Measurements from ENCODE around the gene COL13A1. TPM values are rescaled to one million over a fixed set of nuclear protein-coding genes. Genes with fewer than 3 reads are reported as not detected.

Gene COL13A1
- total RNA-seq, result not detected
- polyA plus RNA-seq, result not detected
- total RNA-seq, result 0 to 0.09 (median 0) reads per million in 6 experiments

DNA sequence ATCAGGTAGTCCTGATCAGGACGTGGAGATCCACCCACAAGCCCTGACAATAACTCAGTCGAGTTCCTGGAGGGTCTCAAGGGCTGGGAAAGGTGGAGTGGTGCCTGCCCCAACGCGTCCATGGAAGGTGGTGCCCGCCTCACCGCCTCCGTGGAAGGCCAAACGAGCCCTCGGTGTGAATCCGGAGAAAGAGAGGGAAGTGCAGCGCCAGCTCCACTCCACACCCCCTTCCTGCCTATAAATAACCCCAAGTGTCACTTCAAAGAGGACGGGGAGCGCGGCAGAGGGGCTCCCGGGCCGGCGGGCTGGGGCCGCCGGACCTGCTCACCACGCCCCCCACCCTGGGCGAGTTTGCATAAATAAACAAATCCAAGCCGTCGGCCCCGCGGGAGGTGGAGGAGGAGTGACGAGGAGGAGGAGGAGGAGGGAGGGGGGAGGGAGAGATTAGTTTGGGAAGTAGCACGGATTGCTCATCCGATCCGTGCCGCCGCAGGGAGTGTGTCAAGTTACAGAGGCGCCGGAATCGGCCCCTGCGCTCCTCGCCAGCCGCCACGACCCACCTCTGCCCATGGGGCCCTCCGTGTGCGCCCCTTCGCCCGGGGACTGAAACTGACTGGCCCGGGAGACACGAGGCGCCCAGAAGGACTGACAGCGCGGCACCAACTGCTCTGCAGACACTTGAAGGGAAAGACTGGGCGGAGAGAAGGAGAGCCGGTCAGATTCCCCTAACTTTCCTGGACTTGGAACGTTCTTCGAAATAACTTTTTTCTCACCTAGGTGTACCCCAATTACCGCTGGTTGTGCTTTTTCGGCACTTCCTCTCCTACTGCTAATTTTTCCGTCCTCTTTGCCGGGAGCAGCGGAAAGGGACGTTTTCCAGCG is at the start of gene COL13A1:
Gene COL13A1, plus strand, starts transcription at position 473 of the 882 bp plus-strand sequence. CDS start 518 bp downstream, outside the sequence.
- Mint-ChIP-seq H3K4me1 (peaks cover 4 to 17% (median 11%) of the 10 kb centered on the region in 4 donors), H3K4me3 (peak within 1 kb of the TSS; percentile 37 to 84 (median 64)), H3K27ac (peak within 1 kb of the TSS in 2 of 10 donors; percentile 27 to 55), H3K36me3 (peaks cover 0 to 4% (median 0%) of the 10 kb centered on the region in 3 donors), H3K9me3 (no peaks in the 10 kb centered on the region), H3K27me3 (peaks cover 20 to 70% (median 52%) of the 10 kb centered on the region in 5 donors)
- DNase-seq (peak in 1 of 10 donors; percentile 36), ATAC-seq (no peak)
- POLR2A ChIA-PET, result no interaction called here

DNA sequence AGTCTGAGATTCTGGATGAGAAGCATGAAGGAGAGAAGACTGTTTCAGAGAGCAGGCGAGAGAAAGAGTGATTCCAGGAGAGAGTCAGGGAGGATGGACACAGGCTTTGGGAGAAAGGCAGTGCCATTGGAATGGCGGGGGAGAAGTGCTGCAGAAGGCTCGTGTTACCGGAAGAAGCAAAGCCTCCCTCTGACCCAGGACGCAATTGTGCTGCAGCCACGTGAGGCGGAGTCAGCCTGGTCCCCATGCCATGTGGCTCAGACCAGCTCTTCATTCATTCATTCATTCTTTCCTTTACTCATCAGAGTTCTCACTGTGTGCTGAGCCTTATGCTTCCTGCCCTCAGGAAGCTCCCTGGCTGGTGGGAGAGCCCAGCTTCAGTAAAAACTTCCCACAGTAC is 49.2 kb upstream of the COL13A1 start:
- DNase-seq (peak in 1 of 10 donors; percentile 42), ATAC-seq (no peak)
- H3K4me1 Mint-ChIP-seq, result no peaks in the 10 kb centered on the region
- POLR2A ChIA-PET, result no interaction called here
- no peak overlapping the region for H3K4me3 Mint-ChIP-seq
- H3K27me3 Mint-ChIP-seq, result peaks cover 0 to 17% (median 6%) of the 10 kb centered on the region in 5 donors
- H3K27ac Mint-ChIP-seq, result no peak overlapping the region
- no peaks in the 10 kb centered on the region for H3K36me3 Mint-ChIP-seq
- H3K9me3 Mint-ChIP-seq, result peaks cover 0 to 4% (median 0%) of the 10 kb centered on the region in 9 donors

DNA sequence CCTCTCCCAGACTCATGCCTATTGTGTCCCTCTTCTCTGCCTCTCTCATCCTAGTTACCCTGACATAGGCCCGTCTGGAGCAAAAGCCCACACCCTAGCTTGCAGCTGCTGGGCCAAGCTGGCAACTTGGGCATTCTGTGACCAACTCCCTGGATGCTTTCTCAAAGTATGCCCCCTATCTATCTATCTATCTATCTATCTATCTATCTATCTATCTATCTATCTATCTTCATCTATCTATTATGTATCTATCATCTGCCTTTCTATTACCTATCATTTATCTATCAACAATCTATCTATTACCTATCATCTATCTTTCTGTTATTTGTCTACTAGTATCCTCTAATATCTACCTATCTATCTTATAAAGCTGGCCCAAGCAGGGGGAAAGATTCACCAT is 45.4 kb upstream of the COL13A1 start:
- Mint-ChIP-seq H3K36me3 (no peaks in the 10 kb centered on the region), H3K27ac (no peak overlapping the region), H3K4me1 (peaks cover 0 to 3% (median 0%) of the 10 kb centered on the region in 4 donors), H3K9me3 (peaks cover 0 to 4% (median 0%) of the 10 kb centered on the region in 9 donors), H3K4me3 (no peak overlapping the region), H3K27me3 (peaks cover 0 to 10% (median 3%) of the 10 kb centered on the region in 5 donors)
- POLR2A ChIA-PET, result no interaction called here
- DNase-seq, result peak in 1 of 10 donors; percentile 18
- no peak for ATAC-seq

DNA sequence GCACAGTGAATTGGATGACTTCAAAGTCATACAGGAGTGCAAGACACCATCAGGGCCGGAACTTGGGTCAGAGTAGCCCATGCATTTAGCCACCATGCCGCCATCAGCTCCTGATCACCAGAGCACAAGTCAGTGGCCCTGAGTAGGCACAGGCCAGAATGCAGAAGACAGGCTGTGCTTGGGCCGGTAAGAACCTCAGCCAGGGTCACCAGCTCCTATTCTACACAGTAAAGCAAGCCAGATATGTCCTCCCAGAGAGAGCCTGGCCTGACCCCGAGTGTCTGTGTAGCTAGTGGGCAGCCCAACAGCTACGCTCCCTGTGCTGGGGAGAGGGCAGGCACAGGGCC is 44.5 kb upstream of the COL13A1 start:
- ATAC-seq (no peak), DNase-seq (peak in 1 of 10 donors; percentile 48)
- Mint-ChIP-seq H3K36me3 (no peaks in the 10 kb centered on the region), H3K9me3 (peaks cover 0 to 4% (median 0%) of the 10 kb centered on the region in 9 donors), H3K4me1 (peaks cover 0 to 3% (median 0%) of the 10 kb centered on the region in 4 donors), H3K27ac (no peak overlapping the region), H3K27me3 (peaks cover 0 to 16% (median 6%) of the 10 kb centered on the region in 5 donors), H3K4me3 (no peak overlapping the region)
- POLR2A ChIA-PET, result no interaction called here

DNA sequence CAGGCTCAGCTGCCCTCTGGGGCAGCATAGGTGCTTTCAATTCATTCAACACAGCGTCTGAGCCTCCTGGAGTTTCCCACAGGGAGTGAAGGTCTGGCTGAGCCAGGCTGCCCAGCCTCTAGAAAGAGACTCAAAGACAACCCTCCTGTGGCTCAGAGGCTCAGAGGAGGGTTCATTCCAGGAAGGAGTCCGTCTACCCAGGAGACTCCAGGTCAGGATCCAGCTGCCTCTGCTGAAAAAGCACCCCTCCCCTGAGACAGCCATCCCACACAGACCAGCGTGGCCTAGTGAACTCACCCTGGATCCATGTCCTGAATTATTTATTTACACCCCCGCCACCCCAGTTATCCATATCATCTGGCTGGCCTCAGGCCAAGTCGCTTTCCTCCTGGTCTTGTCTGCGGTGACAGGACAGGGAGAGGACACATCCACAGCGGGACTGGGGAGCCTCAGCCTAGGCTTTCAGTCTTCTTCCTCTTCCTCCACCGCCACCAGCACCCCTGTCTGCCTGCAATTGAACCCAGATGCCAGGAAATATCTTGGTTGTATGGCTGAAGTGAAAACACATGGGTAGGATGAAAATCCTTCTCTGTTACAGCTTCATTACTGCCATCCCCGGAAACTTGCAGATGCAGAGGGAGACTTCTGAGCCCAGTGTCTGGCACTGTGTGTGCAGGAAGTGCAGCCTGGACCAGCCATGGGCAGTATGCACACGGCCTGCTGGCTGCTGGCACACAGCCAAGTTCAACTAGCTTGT is 44.0 kb upstream of the COL13A1 start:
- H3K4me1 Mint-ChIP-seq, result peaks cover 0 to 3% (median 0%) of the 10 kb centered on the region in 4 donors
- no peak overlapping the region for H3K4me3 Mint-ChIP-seq
- DNase-seq (peak in 1 of 10 donors; percentile 44), ATAC-seq (no peak)
- peaks cover 0 to 21% (median 6%) of the 10 kb centered on the region in 5 donors for H3K27me3 Mint-ChIP-seq
- peak overlapping the region in 2 of 10 donors; percentile 18 to 44 for H3K27ac Mint-ChIP-seq
- peaks cover 0 to 4% (median 0%) of the 10 kb centered on the region in 9 donors for H3K9me3 Mint-ChIP-seq
- POLR2A ChIA-PET, result no interaction called here
- H3K36me3 Mint-ChIP-seq, result no peaks in the 10 kb centered on the region

DNA sequence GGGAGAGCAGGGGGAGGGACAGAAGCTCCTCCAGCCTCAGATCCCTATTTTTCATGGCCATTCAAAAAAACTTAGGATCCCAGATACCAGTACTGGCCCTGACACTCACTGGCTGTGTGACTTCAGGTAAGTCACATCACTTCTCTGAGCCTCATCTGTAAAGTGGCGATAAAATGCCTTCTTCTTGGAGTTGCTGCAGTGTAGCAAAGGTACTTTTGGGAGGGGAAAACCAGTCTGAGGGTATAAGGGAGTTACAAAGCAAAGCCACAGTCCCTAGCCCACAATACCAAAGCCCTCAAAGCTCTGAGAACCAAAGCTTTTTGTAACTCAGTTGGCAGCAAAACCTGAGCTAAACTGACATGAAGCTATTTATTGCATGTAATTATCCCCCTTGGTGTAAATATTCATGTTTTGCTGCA is 43.4 kb upstream of the COL13A1 start:
- H3K27ac Mint-ChIP-seq, result peak overlapping the region in 1 of 10 donors; percentile 44
- peaks cover 0 to 4% (median 0%) of the 10 kb centered on the region in 9 donors for H3K9me3 Mint-ChIP-seq
- ATAC-seq (no peak), DNase-seq (no peak)
- no peaks in the 10 kb centered on the region for H3K36me3 Mint-ChIP-seq
- H3K4me3 Mint-ChIP-seq, result no peak overlapping the region
- peaks cover 0 to 3% (median 0%) of the 10 kb centered on the region in 4 donors for H3K4me1 Mint-ChIP-seq
- POLR2A ChIA-PET, result no interaction called here
- H3K27me3 Mint-ChIP-seq, result peaks cover 0 to 22% (median 6%) of the 10 kb centered on the region in 5 donors

DNA sequence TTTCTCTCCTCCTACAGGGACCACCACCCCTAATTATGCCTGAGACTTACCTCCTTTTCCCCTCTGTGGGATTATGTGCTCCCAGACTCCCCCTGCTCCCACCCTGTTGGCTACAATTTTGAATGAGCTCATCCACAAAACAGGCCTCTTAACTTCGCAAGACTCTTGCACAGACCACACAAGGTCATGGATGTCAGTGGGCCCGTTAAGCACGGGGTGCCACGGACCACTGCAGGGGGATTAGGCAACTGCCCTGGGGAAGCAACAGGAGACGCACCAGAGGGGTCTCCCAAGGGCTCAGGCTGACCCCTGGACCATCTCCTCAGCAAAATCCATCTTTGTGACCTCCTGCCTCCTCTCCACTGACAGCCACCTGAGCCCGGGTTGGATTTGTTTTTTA is 42.1 kb upstream of the COL13A1 start:
- H3K9me3 Mint-ChIP-seq, result peaks cover 0 to 2% (median 0%) of the 10 kb centered on the region in 9 donors
- DNase-seq (peak in 1 of 10 donors; percentile 27), ATAC-seq (no peak)
- POLR2A ChIA-PET, result no interaction called here
- no peaks in the 10 kb centered on the region for H3K36me3 Mint-ChIP-seq
- H3K27ac Mint-ChIP-seq, result peak overlapping the region in 1 of 10 donors; percentile 33
- H3K4me3 Mint-ChIP-seq, result no peak overlapping the region
- H3K27me3 Mint-ChIP-seq, result peaks cover 0 to 22% (median 8%) of the 10 kb centered on the region in 5 donors
- H3K4me1 Mint-ChIP-seq, result peaks cover 0 to 3% (median 0%) of the 10 kb centered on the region in 4 donors

DNA sequence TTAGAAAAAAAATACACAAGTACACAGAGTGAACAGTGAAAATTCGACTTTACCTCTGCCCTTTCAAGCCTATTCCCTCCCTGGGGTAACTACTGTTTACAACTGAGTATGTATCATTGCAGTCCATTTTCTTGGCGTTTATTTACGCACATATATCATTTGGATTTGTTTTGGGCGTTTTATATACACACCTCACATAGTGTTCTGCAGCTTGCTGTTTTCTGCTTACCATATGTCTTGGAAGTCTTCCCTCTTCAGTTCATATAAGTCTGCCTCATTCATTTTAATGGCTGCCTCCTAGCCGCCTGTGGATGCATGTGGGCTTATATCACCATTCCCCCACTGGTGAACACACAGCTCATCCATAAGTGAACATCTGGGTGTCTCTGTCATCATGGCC is 41.6 kb upstream of the COL13A1 start:
- Mint-ChIP-seq H3K27ac (no peak overlapping the region), H3K4me3 (no peak overlapping the region), H3K4me1 (peaks cover 0 to 3% (median 0%) of the 10 kb centered on the region in 4 donors), H3K9me3 (no peaks in the 10 kb centered on the region), H3K36me3 (no peaks in the 10 kb centered on the region), H3K27me3 (peaks cover 0 to 22% (median 8%) of the 10 kb centered on the region in 5 donors)
- POLR2A ChIA-PET, result no interaction called here
- no peak for ATAC-seq
- no peak for DNase-seq

DNA sequence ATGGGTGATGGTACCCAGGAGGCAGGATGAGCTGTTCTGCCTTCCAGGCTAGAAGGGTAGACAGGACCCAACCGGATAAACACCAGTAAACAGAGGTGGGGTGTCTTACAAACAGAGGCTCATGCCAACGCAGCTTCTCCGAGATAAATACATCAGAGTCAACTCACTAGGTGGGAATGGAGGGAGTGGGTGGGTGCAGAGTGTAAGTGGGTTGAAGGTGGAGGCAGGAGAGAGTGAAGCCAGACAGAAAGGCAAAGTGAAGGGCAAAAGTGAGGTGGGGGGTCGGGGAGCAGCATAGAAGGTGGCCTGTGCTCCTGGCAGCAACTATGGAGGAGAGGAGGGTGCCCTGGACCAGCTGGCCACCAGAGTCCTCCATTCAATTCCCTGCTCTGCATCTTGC is 40.4 kb upstream of the COL13A1 start:
- Mint-ChIP-seq H3K4me1 (peaks cover 0 to 3% (median 0%) of the 10 kb centered on the region in 4 donors), H3K36me3 (no peaks in the 10 kb centered on the region), H3K27me3 (peaks cover 0 to 22% (median 8%) of the 10 kb centered on the region in 5 donors), H3K27ac (no peak overlapping the region), H3K9me3 (no peaks in the 10 kb centered on the region), H3K4me3 (no peak overlapping the region)
- DNase-seq, result no peak
- POLR2A ChIA-PET, result no interaction called here
- ATAC-seq, result no peak

DNA sequence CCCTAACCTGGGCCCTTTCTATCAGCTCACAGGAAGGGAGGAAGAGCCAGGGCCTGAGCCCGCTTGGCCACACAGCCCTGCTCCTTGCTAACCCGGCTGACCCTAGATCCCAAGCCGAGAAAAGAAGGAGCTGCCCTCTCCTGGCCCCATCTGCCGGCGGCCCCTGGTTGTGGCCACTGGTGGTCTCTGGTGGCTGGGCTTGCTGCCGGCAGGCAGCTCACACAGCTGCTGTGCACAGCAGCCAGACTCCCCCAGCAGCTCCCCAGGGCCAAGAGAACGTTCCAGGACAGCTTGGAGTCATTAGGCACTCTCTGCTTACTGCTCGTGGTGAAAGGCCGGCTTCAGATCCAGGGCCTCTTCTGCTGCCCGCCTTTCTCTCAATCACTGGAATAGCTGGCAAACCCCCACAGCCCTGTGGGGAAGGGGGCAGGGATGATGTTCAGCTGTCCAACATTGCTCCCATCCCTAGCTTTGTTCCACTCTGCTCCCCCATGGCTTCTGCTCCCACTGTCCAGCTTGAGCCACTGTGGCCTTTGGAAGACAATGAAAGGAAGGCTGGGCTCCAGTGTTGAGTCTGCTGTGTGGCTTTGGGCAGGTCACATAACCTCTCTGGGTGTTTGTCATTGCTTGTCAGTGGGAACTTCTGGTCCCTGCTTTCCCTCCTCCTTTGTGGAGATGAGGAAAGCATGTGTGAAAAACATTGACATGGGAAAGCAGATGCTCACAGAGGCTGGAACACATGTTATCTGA is 35.4 kb upstream of the COL13A1 start:
- ATAC-seq, result no peak
- Mint-ChIP-seq H3K27me3 (peaks cover 2 to 24% (median 9%) of the 10 kb centered on the region in 5 donors), H3K9me3 (no peaks in the 10 kb centered on the region), H3K36me3 (no peaks in the 10 kb centered on the region), H3K27ac (no peak overlapping the region), H3K4me1 (peaks cover 0 to 4% (median 0%) of the 10 kb centered on the region in 4 donors), H3K4me3 (no peak overlapping the region)
- POLR2A ChIA-PET, result no interaction called here
- DNase-seq, result no peak

DNA sequence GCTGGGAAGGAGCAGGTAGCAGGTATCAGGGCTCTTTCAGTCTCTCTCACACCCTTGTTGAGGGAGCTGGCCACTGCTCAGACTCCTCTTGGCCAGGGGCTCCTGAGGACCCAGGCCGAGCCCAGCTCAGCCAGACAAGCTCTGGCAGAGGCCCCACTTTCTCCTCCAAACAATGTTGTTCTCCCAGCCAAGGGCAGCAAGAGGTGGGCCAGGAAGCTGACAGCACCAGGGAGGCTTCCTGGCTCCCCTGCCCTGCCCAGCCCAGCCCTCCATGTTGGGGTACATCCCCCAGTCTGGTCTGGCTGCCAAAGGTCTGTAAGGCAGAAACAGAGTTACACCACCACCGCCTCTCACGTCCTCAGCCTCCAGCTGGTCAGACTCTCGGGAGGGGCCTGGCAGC is 33.9 kb upstream of the COL13A1 start:
- no peak overlapping the region for H3K27ac Mint-ChIP-seq
- POLR2A ChIA-PET, result no interaction called here
- ATAC-seq, result no peak
- peaks cover 2 to 12% (median 7%) of the 10 kb centered on the region in 5 donors for H3K27me3 Mint-ChIP-seq
- no peak for DNase-seq
- no peaks in the 10 kb centered on the region for H3K9me3 Mint-ChIP-seq
- no peak overlapping the region for H3K4me3 Mint-ChIP-seq
- no peaks in the 10 kb centered on the region for H3K36me3 Mint-ChIP-seq
- peaks cover 0 to 4% (median 0%) of the 10 kb centered on the region in 4 donors for H3K4me1 Mint-ChIP-seq

DNA sequence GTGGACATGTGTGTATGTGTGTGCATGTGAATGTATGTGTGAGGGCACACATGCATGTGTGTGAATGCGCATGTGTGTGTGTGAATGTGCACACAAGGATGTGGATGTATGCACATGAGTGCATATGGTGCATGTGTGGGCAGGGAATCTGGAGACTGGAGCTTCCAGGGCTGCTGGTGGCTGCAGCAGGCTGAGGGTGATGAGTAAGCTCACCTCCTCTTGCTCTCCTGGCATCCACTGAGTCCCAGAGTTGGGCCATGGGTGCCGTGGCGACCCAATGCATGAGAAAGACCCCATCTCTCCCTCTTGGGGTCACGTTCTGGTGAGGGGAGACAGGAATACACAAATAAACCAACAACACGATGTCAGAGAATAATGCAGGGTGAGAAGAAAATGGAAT is 33.3 kb upstream of the COL13A1 start:
- Mint-ChIP-seq H3K27ac (no peak overlapping the region), H3K4me1 (peaks cover 0 to 4% (median 0%) of the 10 kb centered on the region in 4 donors), H3K36me3 (no peaks in the 10 kb centered on the region), H3K27me3 (peaks cover 2 to 12% (median 6%) of the 10 kb centered on the region in 5 donors), H3K9me3 (peaks cover 0 to 4% (median 0%) of the 10 kb centered on the region in 9 donors), H3K4me3 (no peak overlapping the region)
- POLR2A ChIA-PET, result no interaction called here
- ATAC-seq (no peak), DNase-seq (no peak)
